Astrocyte of the spinal cord (primary cell): ENCODE results near the gene ADAMTS8.
A peak's percentile ranks its signal among the peaks of the same experiment; 100 is the strongest.

Experiments
- DNase-seq: peaks from one replicate; pipeline ENCODE4 v3.0.0; 2011; ENCODE audit warnings: low read depth, low spot score
- H3K4me3 ChIP-seq: 2 replicates; pipeline ENCODE4 v1.5.1; 2011; ENCODE audit warnings: low read depth, mild to moderate bottlenecking, low read length, moderate library complexity
- CTCF ChIP-seq: IDR thresholded peaks from 2 replicates; pipeline ENCODE4 v1.5.1; 2012; ENCODE audit warnings: low read depth, mild to moderate bottlenecking, low read length, inconsistent platforms
- in situ Hi-C: cut with HindIII; loops from 2 replicates; pipeline ENCODE4 v1.10.0; 2017; ENCODE audit warnings: low sequenced_read_pairs

The ADAMTS8 gene

GRCh38 chr11:130396965-130397364, 31.4 kb downstream of the ADAMTS8 start:
- in situ Hi-C loops = no loop called here
- TF ChIP-seq CTCF = no peak
- DNase-seq = no peak

GRCh38 chr11:130394615-130395014, 33.8 kb downstream of the ADAMTS8 start:
- DNase-seq = no peak
- no peak for TF ChIP-seq CTCF
- no peak overlapping the region for H3K4me3 ChIP-seq
- in situ Hi-C loops = no loop called here

More at GRCh38 chr11:130396965-130397364, 31.4 kb downstream of the ADAMTS8 start:
- H3K4me3 ChIP-seq = no peak overlapping the region

- in situ Hi-C loops = no loop called here
- no peak overlapping the region for H3K4me3 ChIP-seq
- TF ChIP-seq CTCF = no peak
- DNase-seq = no peak
Measured at GRCh38 chr11:130391711-130392110, 36.7 kb downstream of the ADAMTS8 start.

GRCh38 chr11:130390071-130390758, 38.2 kb downstream of the ADAMTS8 start:
- DNase-seq = peak; percentile 81
- H3K4me3 ChIP-seq = no peak overlapping the region
- TF ChIP-seq CTCF = peak; percentile 65
- in situ Hi-C loops = no loop called here

- no peak for DNase-seq
- no peak overlapping the region for H3K4me3 ChIP-seq
- in situ Hi-C loops = no loop called here
- TF ChIP-seq CTCF = no peak
Measured at GRCh38 chr11:130389335-130389935, 39.0 kb downstream of the ADAMTS8 start.

GRCh38 chr11:130388607-130389205, 39.7 kb downstream of the ADAMTS8 start:
- no peak for DNase-seq
- in situ Hi-C loops = no loop called here
- H3K4me3 ChIP-seq = no peak overlapping the region
- TF ChIP-seq CTCF = no peak
